ENCODE measurements around the gene CD81. TPM values are rescaled to one million over a fixed set of nuclear protein-coding genes. Genes with fewer than 3 reads are reported as not detected.

The CD81 gene
- total RNA-seq, 2 donors from 2014 or later: 433 to 528 TPM

GRCh38 chr11:2382129-2382517 is 5.0 kb downstream of the CD81 start:
- DNase-seq (ENCODE audit: low spot score): no peak
- TF ChIP-seq, protein P1, sequence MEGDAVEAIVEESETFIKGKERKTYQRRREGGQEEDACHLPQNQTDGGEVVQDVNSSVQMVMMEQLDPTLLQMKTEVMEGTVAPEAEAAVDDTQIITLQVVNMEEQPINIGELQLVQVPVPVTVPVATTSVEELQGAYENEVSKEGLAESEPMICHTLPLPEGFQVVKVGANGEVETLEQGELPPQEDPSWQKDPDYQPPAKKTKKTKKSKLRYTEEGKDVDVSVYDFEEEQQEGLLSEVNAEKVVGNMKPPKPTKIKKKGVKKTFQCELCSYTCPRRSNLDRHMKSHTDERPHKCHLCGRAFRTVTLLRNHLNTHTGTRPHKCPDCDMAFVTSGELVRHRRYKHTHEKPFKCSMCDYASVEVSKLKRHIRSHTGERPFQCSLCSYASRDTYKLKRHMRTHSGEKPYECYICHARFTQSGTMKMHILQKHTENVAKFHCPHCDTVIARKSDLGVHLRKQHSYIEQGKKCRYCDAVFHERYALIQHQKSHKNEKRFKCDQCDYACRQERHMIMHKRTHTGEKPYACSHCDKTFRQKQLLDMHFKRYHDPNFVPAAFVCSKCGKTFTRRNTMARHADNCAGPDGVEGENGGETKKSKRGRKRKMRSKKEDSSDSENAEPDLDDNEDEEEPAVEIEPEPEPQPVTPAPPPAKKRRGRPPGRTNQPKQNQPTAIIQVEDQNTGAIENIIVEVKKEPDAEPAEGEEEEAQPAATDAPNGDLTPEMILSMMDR (IDR thresholded peaks at IDR 0.05): no peak
- no peak overlapping the region for H3K4me3 ChIP-seq
- H3K36me3 ChIP-seq: no peaks in the 10 kb centered on the region
- H3K27me3 ChIP-seq: no peaks in the 10 kb centered on the region
- H3K27ac ChIP-seq: peak overlapping the region; percentile 100
- peaks cover 0 to 89% of the 10 kb centered on the region in 2 donors for H3K4me1 ChIP-seq
- no peaks in the 10 kb centered on the region for H3K9me3 ChIP-seq

- Histone ChIP-seq H3K27me3 (no peaks in the 10 kb centered on the region), H3K36me3 (no peaks in the 10 kb centered on the region), H3K4me3 (peak overlapping the region in 1 of 2 donors; percentile 16), H3K9me3 (no peaks in the 10 kb centered on the region), H3K27ac (peak overlapping the region; percentile 100), H3K4me1 (peaks cover 0 to 100% of the 10 kb centered on the region in 2 donors)
- TF ChIP-seq, protein P1 (IDR thresholded peaks at IDR 0.05): no peak
- DNase-seq (ENCODE audit: low spot score): peak; percentile 86
These were observed 6.1 kb downstream of the CD81 start for GRCh38 chr11:2382936-2383851.

GRCh38 chr11:2383852-2384804 is 7.0 kb downstream of the CD81 start:
- DNase-seq (ENCODE audit: low spot score): no peak
- Histone ChIP-seq H3K27ac (peak overlapping the region; percentile 100), H3K9me3 (no peaks in the 10 kb centered on the region), H3K4me3 (peak overlapping the region in 1 of 2 donors; percentile 16), H3K36me3 (no peaks in the 10 kb centered on the region), H3K4me1 (peaks cover 0 to 100% of the 10 kb centered on the region in 2 donors), H3K27me3 (no peaks in the 10 kb centered on the region)
- TF ChIP-seq, protein P1 (IDR thresholded peaks at IDR 0.05): no peak

- peaks cover 0 to 100% of the 10 kb centered on the region in 2 donors for H3K4me1 ChIP-seq
- H3K9me3 ChIP-seq: no peaks in the 10 kb centered on the region
- peak overlapping the region; percentile 100 for H3K27ac ChIP-seq
- no peaks in the 10 kb centered on the region for H3K36me3 ChIP-seq
- no peak for DNase-seq (ENCODE audit: low spot score)
- no peaks in the 10 kb centered on the region for H3K27me3 ChIP-seq
- TF ChIP-seq, protein P1 (IDR thresholded peaks at IDR 0.05): no peak
- no peak overlapping the region for H3K4me3 ChIP-seq
These were observed 8.3 kb downstream of the CD81 start for GRCh38 chr11:2385156-2386151.

- TF ChIP-seq, protein P1 (IDR thresholded peaks at IDR 0.05): no peak
- Histone ChIP-seq H3K4me3 (peak overlapping the region in 1 of 2 donors; percentile 1), H3K4me1 (peaks cover 0 to 100% of the 10 kb centered on the region in 2 donors), H3K36me3 (peaks cover 8% of the 10 kb centered on the region), H3K27me3 (no peaks in the 10 kb centered on the region), H3K9me3 (no peaks in the 10 kb centered on the region), H3K27ac (peak overlapping the region; percentile 68 to 100)
- DNase-seq (ENCODE audit: low spot score): no peak
These were observed 9.5 kb downstream of the CD81 start for GRCh38 chr11:2386591-2386990.
